Endodermal cell (in vitro differentiated cells): Measurements from ENCODE around the gene ANKFN1. TPM values are rescaled to one million over a fixed set of nuclear protein-coding genes. Genes with fewer than 3 reads are reported as not detected.

Experiments
- DNase-seq: peaks from one replicate; pipeline ENCODE4 v3.0.0-alpha.2; 2017
- H3K27ac ChIP-seq: 2 replicates; pipeline ENCODE4 v1.5.1; 2013; ENCODE audit warnings: mild to moderate bottlenecking, low read depth, low read length, moderate library complexity
- H3K27me3 ChIP-seq: 2 replicates; pipeline ENCODE4 v1.6.1; 2013; ENCODE audit warnings: mild to moderate bottlenecking, low read length, moderate library complexity; ENCODE audit not compliant: insufficient read depth, control insufficient read depth, poor library complexity, severe bottlenecking
- H3K36me3 ChIP-seq: 2 replicates; pipeline ENCODE4 v1.7.0; 2013; ENCODE audit warnings: mild to moderate bottlenecking, low read length, moderate library complexity; ENCODE audit not compliant: control insufficient read depth, insufficient read depth
- H3K4me1 ChIP-seq: one replicate; pipeline ENCODE4 v1.7.0; 2013; ENCODE audit warnings: low read length; ENCODE audit not compliant: control insufficient read depth, insufficient read depth
- H3K4me3 ChIP-seq: 2 replicates; pipeline ENCODE4 v1.5.1; 2013; ENCODE audit warnings: mild to moderate bottlenecking, low read length, moderate library complexity
- H3K9ac ChIP-seq: 2 replicates; pipeline ENCODE4 v1.6.1; 2013; ENCODE audit warnings: mild to moderate bottlenecking, low read length, moderate library complexity; ENCODE audit not compliant: poor library complexity, severe bottlenecking; ENCODE audit errors: extremely low read depth
- H3K9me3 ChIP-seq: 2 replicates; pipeline ENCODE4 v1.6.1; 2013; ENCODE audit warnings: mild to moderate bottlenecking, low read length, moderate library complexity; ENCODE audit not compliant: control insufficient read depth
- H3K27ac Mint-ChIP-seq: 2 replicates; pipeline ENCODE4 v1.8.0; 2020; ENCODE audit warnings: mixed read lengths
- H3K27me3 Mint-ChIP-seq: 2 replicates; pipeline ENCODE4 v1.8.0; 2021; ENCODE audit warnings: mild to moderate bottlenecking, mixed read lengths; ENCODE audit not compliant: insufficient read depth
- H3K36me3 Mint-ChIP-seq: 2 replicates; pipeline ENCODE4 v1.8.0; 2020; ENCODE audit warnings: low read depth, mixed read lengths
- H3K4me1 Mint-ChIP-seq: 2 replicates; pipeline ENCODE4 v1.8.0; 2020; ENCODE audit warnings: mixed read lengths
- H3K4me3 Mint-ChIP-seq: 2 replicates; pipeline ENCODE4 v1.8.0; 2020; ENCODE audit warnings: mild to moderate bottlenecking, moderate library complexity, mixed read lengths
- H3K9me3 Mint-ChIP-seq: 2 replicates; pipeline ENCODE4 v1.8.0; 2020; ENCODE audit warnings: mild to moderate bottlenecking, mixed read lengths
- CTCF ChIP-seq: fragments of 200-600 bp; sonication (generic); conservative IDR thresholded peaks from 2 replicates; pipeline ENCODE4 v1.5.0; 2021; ENCODE audit warnings: antibody characterized with exemption, mild to moderate bottlenecking
- WGBS, 2 experiments: methylation state at CpG; one replicate each; pipeline versions ENCODE4 v1.1.5 to v1.1.7; 2013; ENCODE audit warnings: missing lambda C conversion rate in 2 of 2, mixed read lengths in 1 of 2; ENCODE audit not compliant: insufficient coverage in 1 of 2, insufficient read length in 1 of 2; 5-methylcytosine and 5-hydroxymethylcytosine counted together
- total RNA-seq, 2 donors: library from RNA; stranded (reverse); fragmentation: NEBNext Ultra II Directional in 1 of 2; extraction: Animal tissue kit (Norgen Biotek cat#: 25700) in 1 of 2; gene quantifications; 2 replicates in 1 of 2; 3 replicates in 1 of 2; pipeline ENCODE4 v1.2.1, GENCODE V29; 2021

ANKFN1 gene
- total RNA-seq, 2 donors from 2014 or later, result not detected

GRCh38 chr17:56292010-56292409 is 138.7 kb downstream of the ANKFN1 start:
- no peak for DNase-seq
- 88 to 89% methylated on average over 1 of the region's 1 CpG for WGBS, 2 experiments

GRCh38 chr17:56292578-56292977 is 139.3 kb downstream of the ANKFN1 start:
- H3K27ac ChIP-seq, result no peak overlapping the region
- no peak for TF ChIP-seq CTCF
- H3K4me1 Mint-ChIP-seq, result no peaks in the 10 kb centered on the region
- no peak overlapping the region for H3K9ac ChIP-seq
- H3K4me3 Mint-ChIP-seq, result no peak overlapping the region
- no peaks in the 10 kb centered on the region for H3K36me3 Mint-ChIP-seq
- DNase-seq, result no peak
- no peaks in the 10 kb centered on the region for H3K36me3 ChIP-seq
- no peak overlapping the region for H3K27ac Mint-ChIP-seq
- H3K9me3 ChIP-seq, result no peaks in the 10 kb centered on the region
- H3K4me3 ChIP-seq, result no peak overlapping the region
- H3K27me3 ChIP-seq, result no peaks in the 10 kb centered on the region
- H3K27me3 Mint-ChIP-seq, result no peaks in the 10 kb centered on the region
- no peaks in the 10 kb centered on the region for H3K4me1 ChIP-seq
- H3K9me3 Mint-ChIP-seq, result no peaks in the 10 kb centered on the region

More at GRCh38 chr17:56292010-56292409, 138.7 kb downstream of the ANKFN1 start:
- Mint-ChIP-seq H3K27me3 (no peaks in the 10 kb centered on the region), H3K4me3 (no peak overlapping the region), H3K4me1 (no peaks in the 10 kb centered on the region), H3K27ac (no peak overlapping the region), H3K9me3 (no peaks in the 10 kb centered on the region), H3K36me3 (no peaks in the 10 kb centered on the region)
- Histone ChIP-seq H3K27ac (no peak overlapping the region), H3K36me3 (no peaks in the 10 kb centered on the region), H3K4me1 (no peaks in the 10 kb centered on the region), H3K9ac (no peak overlapping the region), H3K9me3 (no peaks in the 10 kb centered on the region), H3K4me3 (no peak overlapping the region), H3K27me3 (no peaks in the 10 kb centered on the region)
- no peak for TF ChIP-seq CTCF

- H3K27me3 Mint-ChIP-seq, result no peaks in the 10 kb centered on the region
- H3K36me3 Mint-ChIP-seq, result no peaks in the 10 kb centered on the region
- no peaks in the 10 kb centered on the region for H3K9me3 ChIP-seq
- TF ChIP-seq CTCF, result no peak
- H3K9ac ChIP-seq, result no peak overlapping the region
- DNase-seq, result peak; percentile 56
- no peaks in the 10 kb centered on the region for H3K36me3 ChIP-seq
- H3K4me3 ChIP-seq, result no peak overlapping the region
- no peaks in the 10 kb centered on the region for H3K4me1 Mint-ChIP-seq
- 76 to 79% methylated on average over 6 to 7 of the region's 7 CpGs for WGBS, 2 experiments
- no peak overlapping the region for H3K4me3 Mint-ChIP-seq
- H3K27ac Mint-ChIP-seq, result no peak overlapping the region
- H3K27me3 ChIP-seq, result no peaks in the 10 kb centered on the region
- H3K4me1 ChIP-seq, result no peaks in the 10 kb centered on the region
- no peaks in the 10 kb centered on the region for H3K9me3 Mint-ChIP-seq
- H3K27ac ChIP-seq, result no peak overlapping the region
These were observed 143.9 kb downstream of the ANKFN1 start for GRCh38 chr17:56297184-56297583.
